SK-N-SH (cell line): Measurements from ENCODE around the gene ADCY9. TPM values are rescaled to one million over a fixed set of nuclear protein-coding genes. Genes with fewer than 3 reads are reported as not detected.

ENCODE experiments used
- CTCF ChIA-PET: fragments of 300-600, 350-600 bp; formaldehyde crosslinking; extraction: SDS; loops from one replicate; lab custom pipeline; 2021; lab: Yijun Ruan, JAX
- POLR2A ChIA-PET: fragments of 350-600 bp; sonication (Branson Sonifier 250); formaldehyde crosslinking; extraction: SDS; loops from one replicate; lab custom pipeline; 2020; ENCODE audit warnings: antibody characterized with exemption, inconsistent platforms; lab: Yijun Ruan, JAX
- DNase-seq: peaks from one replicate; pipeline ENCODE4 v3.0.0; 2012
- H2AFZ ChIP-seq: fragments of 200-600 bp; sonication (generic); 2 replicates; pipeline ENCODE4 v1.8.1; 2016; ENCODE audit warnings: antibody characterized with exemption, mild to moderate bottlenecking, low read depth
- H3F3A ChIP-seq: fragments of 200-600 bp; sonication (generic); replicated peaks from 2 replicates; pipeline ENCODE3; 2016; ENCODE audit warnings: antibody characterized with exemption, mild to moderate bottlenecking; ENCODE audit not compliant: insufficient read depth
- H3K27ac ChIP-seq, 2 experiments: fragments of 200-500 bp in 1 of 2; fragments of 200-600 bp in 1 of 2; sonication (Bioruptor generic) in 1 of 2; sonication (generic), shearing (Covaris generic) in 1 of 2; 2 replicates each; pipeline versions ENCODE4 v1.5.1 to v1.6.1; 2014 to 2016; ENCODE audit warnings: low read depth in 2 of 2, inconsistent platforms in 1 of 2, low read length in 1 of 2, mild to moderate bottlenecking in 1 of 2, mixed read lengths in 1 of 2
- H3K27me3 ChIP-seq: fragments of 200-600 bp; sonication (generic), shearing (Covaris generic); 2 replicates; pipeline ENCODE4 v1.6.1; 2016; ENCODE audit warnings: mixed run types; ENCODE audit not compliant: insufficient read depth
- H3K36me3 ChIP-seq, 2 experiments: fragments of 200-500 bp in 1 of 2; fragments of 200-600 bp in 1 of 2; sonication (Bioruptor generic) in 1 of 2; sonication (generic) in 1 of 2; replicated peaks in 1 of 2; 2 replicates each; pipeline versions ENCODE3 to v1.5.1; 2014 to 2016; ENCODE audit warnings: low read length in 1 of 2, mild to moderate bottlenecking in 1 of 2; ENCODE audit not compliant: insufficient read depth in 2 of 2, control insufficient read depth in 1 of 2
- H3K4me1 ChIP-seq, 2 experiments: fragments of 200-500 bp in 1 of 2; fragments of 200-600 bp in 1 of 2; sonication (Bioruptor generic) in 1 of 2; sonication (generic), shearing (Covaris generic) in 1 of 2; 2 replicates each; pipeline versions ENCODE4 v1.5.1 to v1.6.1; 2014 to 2016; ENCODE audit warnings: low read depth in 1 of 2, low read length in 1 of 2, mixed run types in 1 of 2; ENCODE audit not compliant: insufficient read depth in 2 of 2, control insufficient read depth in 1 of 2
- H3K4me2 ChIP-seq: fragments of 200-600 bp; sonication (generic), shearing (Covaris generic); 2 replicates; pipeline ENCODE4 v1.6.1; 2017; ENCODE audit warnings: mixed run types
- H3K4me3 ChIP-seq, 2 experiments: fragments of 200-500 bp in 1 of 2; fragments of 200-600 bp in 1 of 2; sonication (Bioruptor generic) in 1 of 2; sonication (generic), shearing (Covaris generic) in 1 of 2; 2 replicates each; pipeline versions ENCODE4 v1.5.1 to v1.8.1; 2014 to 2016; ENCODE audit warnings: low read depth in 2 of 2, inconsistent platforms in 1 of 2, low read length in 1 of 2, mild to moderate bottlenecking in 1 of 2, mixed read lengths in 1 of 2, moderate library complexity in 1 of 2
- H3K79me2 ChIP-seq: fragments of 200-600 bp; sonication (generic); 2 replicates; pipeline ENCODE4 v1.8.1; 2017; ENCODE audit warnings: mild to moderate bottlenecking; ENCODE audit not compliant: insufficient read depth
- H3K9ac ChIP-seq: fragments of 200-600 bp; sonication (generic); 2 replicates; pipeline ENCODE4 v1.6.1; 2017; ENCODE audit warnings: mixed run types
- H3K9me2 ChIP-seq: fragments of 200-600 bp; sonication (generic); 2 replicates; pipeline ENCODE4 v1.6.1; 2017; ENCODE audit warnings: mixed run types
- H3K9me3 ChIP-seq: fragments of 200-600 bp; sonication (generic); 2 replicates; pipeline ENCODE4 v1.6.1; 2017; ENCODE audit warnings: mixed run types, mild to moderate bottlenecking, moderate library complexity
- H4K20me1 ChIP-seq: fragments of 200-600 bp; sonication (generic); 2 replicates; pipeline ENCODE4 v1.6.1; 2017; ENCODE audit warnings: mild to moderate bottlenecking, mixed run types; ENCODE audit not compliant: insufficient read depth
- EZH2phosphoT487 ChIP-seq: fragments of 200-600 bp; sonication (generic); IDR thresholded peaks from 2 replicates; pipeline ENCODE4 v1.6.1; 2017; ENCODE audit warnings: low read depth, mixed run types, mild to moderate bottlenecking, antibody characterized with exemption, moderate library complexity, borderline replicate concordance
- FOSL2 ChIP-seq: IDR thresholded peaks from 2 replicates; pipeline ENCODE4 v1.4.0; 2012; ENCODE audit warnings: low read depth, mild to moderate bottlenecking, moderate library complexity, borderline replicate concordance
- FOXJ3 ChIP-seq: sonication (generic); formaldehyde crosslinking; IDR thresholded peaks from 2 replicates; pipeline ENCODE4 v1.5.1; 2020; ENCODE audit warnings: mild to moderate bottlenecking, missing genetic modification reagents
- FOXM1 ChIP-seq: IDR thresholded peaks from 2 replicates; pipeline ENCODE4 v1.4.0; 2012; ENCODE audit warnings: low read depth, mild to moderate bottlenecking
- GATA2 ChIP-seq: sonication (generic); formaldehyde crosslinking; IDR thresholded peaks from 2 replicates; pipeline ENCODE4 v1.5.0; 2020; ENCODE audit warnings: mild to moderate bottlenecking, missing genetic modification reagents
- MXI1 ChIP-seq: IDR thresholded peaks from 2 replicates; pipeline ENCODE4 v1.6.1; 2012; ENCODE audit warnings: mild to moderate bottlenecking, low read depth, low read length, improper control_type of control experiment
- NFIC ChIP-seq: IDR thresholded peaks from 2 replicates; pipeline ENCODE4 v1.4.0; 2012; ENCODE audit warnings: borderline replicate concordance
- NRF1 ChIP-seq: IDR thresholded peaks from 2 replicates; pipeline ENCODE4 v1.6.1; 2012; ENCODE audit warnings: low read depth, mild to moderate bottlenecking, low read length
- RCOR1 ChIP-seq: fragments of 150-350 bp; IDR thresholded peaks from 2 replicates; pipeline ENCODE4 v1.6.1; 2017; ENCODE audit warnings: antibody characterized with exemption, low read length
- RFX5 ChIP-seq: IDR thresholded peaks from 2 replicates; pipeline ENCODE4 v1.6.1; 2012; ENCODE audit warnings: mild to moderate bottlenecking, improper control_type of control experiment, low read length
- RXRA ChIP-seq: IDR thresholded peaks from 2 replicates; pipeline ENCODE4 v1.4.0; 2012; ENCODE audit warnings: low read depth, mild to moderate bottlenecking, borderline replicate concordance
- TAF1 ChIP-seq: IDR thresholded peaks from 2 replicates; pipeline ENCODE4 v1.6.1; 2012; ENCODE audit warnings: low read depth, mild to moderate bottlenecking, low read length, moderate library complexity, borderline replicate concordance
- TCF12 ChIP-seq: IDR thresholded peaks from 2 replicates; pipeline ENCODE4 v1.4.0; 2012
- TEAD4 ChIP-seq: IDR thresholded peaks from 2 replicates; pipeline ENCODE4 v1.4.0; 2012; ENCODE audit warnings: mild to moderate bottlenecking, borderline replicate concordance; ENCODE audit not compliant: insufficient read depth
- YY1 ChIP-seq: IDR thresholded peaks from 2 replicates; pipeline ENCODE4 v1.4.0; 2012; ENCODE audit warnings: low read depth, mild to moderate bottlenecking
- WGBS: methylation state at CpG from one replicate; pipeline ENCODE4 v1.1.6; 2017; ENCODE audit warnings: low lambda C conversion rate; 5-methylcytosine and 5-hydroxymethylcytosine counted together
- polyA plus RNA-seq, 3 experiments: library from polyadenylated mRNA; depleted of rRNA; stranded (reverse); fragments of >200 nt; gene quantifications; 2 replicates each; pipeline ENCODE4 v1.2.3, GENCODE V29; 2012
- TF ChIP-seq, protein P1 (sequence below): IDR thresholded peaks from 2 replicates; pipeline ENCODE4; 2012
- TF ChIP-seq, protein P2 (sequence below): IDR thresholded peaks from 2 replicates; pipeline ENCODE4 v1.4.0; 2012; ENCODE audit warnings: low read depth, borderline replicate concordance
- TF ChIP-seq, protein P3 (sequence below): IDR thresholded peaks from 2 replicates; pipeline ENCODE4 v1.4.0; 2012; ENCODE audit warnings: low read depth, borderline replicate concordance
- TF ChIP-seq, protein P4 (sequence below): fragments of 150-350 bp; IDR thresholded peaks from 2 replicates; pipeline ENCODE4 v1.6.1; 2017; ENCODE audit warnings: antibody characterized with exemption, low read length, low read depth, borderline replicate concordance
- TF ChIP-seq, protein P5 (sequence below): fragments of 200-600 bp; sonication (generic); IDR thresholded peaks from 2 replicates; pipeline ENCODE4 v1.6.1; 2017; ENCODE audit warnings: antibody characterized with exemption, mild to moderate bottlenecking, moderate library complexity

The ADCY9 gene
- polyA plus RNA-seq, 1 of the 3 experiments (the other 2 are of a cell fraction), result 5.2 TPM

DNA sequence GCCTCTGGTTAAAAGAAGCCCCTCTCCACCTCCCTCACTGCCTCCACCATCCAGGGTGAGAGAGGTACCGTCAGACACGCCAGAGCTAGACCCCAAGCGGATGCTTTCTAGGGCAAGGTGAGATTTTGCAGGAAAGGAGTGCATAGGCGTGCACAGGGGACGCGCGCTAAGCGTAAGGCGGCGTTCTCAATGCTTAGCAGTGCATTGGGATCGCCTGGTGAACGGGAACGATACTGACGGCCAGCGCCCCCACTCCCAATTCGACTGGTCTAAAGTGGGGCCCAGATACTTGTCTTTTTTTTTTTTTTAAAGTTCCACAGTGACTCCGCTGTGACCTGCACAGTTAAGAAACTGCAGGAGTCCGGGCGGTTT, 177.8 kb downstream of the ADCY9 start:
- no peaks in the 10 kb centered on the region for H3K9me3 ChIP-seq
- peak overlapping the region in 1 of 2 experiments; percentile 45; a peak in 2 of 4 replicates for H3K4me3 ChIP-seq
- ChIA-PET POLR2A (no interaction called here), CTCF (interaction anchor here (0.6 to 4.9 kb wide), 37 partner anchors 8 to 654 kb away, joined by 3 to 34 read pairs (median 5); partner anchors contain the start of gene CREBBP)
- no peak for DNase-seq
- no peaks in the 10 kb centered on the region for H3K36me3 ChIP-seq
- WGBS, result 82% methylated on average over 19 of the region's 19 CpGs
- no peak overlapping the region for H3K27ac ChIP-seq
- H3K79me2 ChIP-seq, result no peaks in the 10 kb centered on the region
- peaks cover 0 to 2% of the 10 kb centered on the region in 2 experiments; a peak in 1 of 4 replicates for H3K4me1 ChIP-seq
- H3K9ac ChIP-seq, result peak overlapping the region; percentile 40; the same call in 1 of the 2 replicates
- H3F3A ChIP-seq, result no peaks in the 10 kb centered on the region
- no peaks in the 10 kb centered on the region for H3K9me2 ChIP-seq
- H3K27me3 ChIP-seq, result no peaks in the 10 kb centered on the region
- TF ChIP-seq FOXM1 (no peak), EZH2phosphoT487 (no peak), YY1 (no peak), NRF1 (no peak), TAF1 (no peak), GATA2 (CRISPR knock-in tag) (no peak), FOSL2 (no peak), RFX5 (no peak), TCF12 (no peak), MXI1 (no peak), RXRA (no peak), RCOR1 (no peak), FOXJ3 (CRISPR knock-in tag) (no peak), TEAD4 (no peak), NFIC (no peak)
- TF ChIP-seq, protein P1, sequence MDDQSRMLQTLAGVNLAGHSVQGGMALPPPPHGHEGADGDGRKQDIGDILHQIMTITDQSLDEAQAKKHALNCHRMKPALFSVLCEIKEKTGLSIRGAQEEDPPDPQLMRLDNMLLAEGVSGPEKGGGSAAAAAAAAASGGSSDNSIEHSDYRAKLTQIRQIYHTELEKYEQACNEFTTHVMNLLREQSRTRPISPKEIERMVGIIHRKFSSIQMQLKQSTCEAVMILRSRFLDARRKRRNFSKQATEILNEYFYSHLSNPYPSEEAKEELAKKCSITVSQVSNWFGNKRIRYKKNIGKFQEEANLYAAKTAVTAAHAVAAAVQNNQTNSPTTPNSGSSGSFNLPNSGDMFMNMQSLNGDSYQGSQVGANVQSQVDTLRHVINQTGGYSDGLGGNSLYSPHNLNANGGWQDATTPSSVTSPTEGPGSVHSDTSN, result no peak
- TF ChIP-seq, protein P2, sequence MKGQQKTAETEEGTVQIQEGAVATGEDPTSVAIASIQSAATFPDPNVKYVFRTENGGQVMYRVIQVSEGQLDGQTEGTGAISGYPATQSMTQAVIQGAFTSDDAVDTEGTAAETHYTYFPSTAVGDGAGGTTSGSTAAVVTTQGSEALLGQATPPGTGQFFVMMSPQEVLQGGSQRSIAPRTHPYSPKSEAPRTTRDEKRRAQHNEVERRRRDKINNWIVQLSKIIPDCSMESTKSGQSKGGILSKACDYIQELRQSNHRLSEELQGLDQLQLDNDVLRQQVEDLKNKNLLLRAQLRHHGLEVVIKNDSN, result no peak
- TF ChIP-seq, protein P3, sequence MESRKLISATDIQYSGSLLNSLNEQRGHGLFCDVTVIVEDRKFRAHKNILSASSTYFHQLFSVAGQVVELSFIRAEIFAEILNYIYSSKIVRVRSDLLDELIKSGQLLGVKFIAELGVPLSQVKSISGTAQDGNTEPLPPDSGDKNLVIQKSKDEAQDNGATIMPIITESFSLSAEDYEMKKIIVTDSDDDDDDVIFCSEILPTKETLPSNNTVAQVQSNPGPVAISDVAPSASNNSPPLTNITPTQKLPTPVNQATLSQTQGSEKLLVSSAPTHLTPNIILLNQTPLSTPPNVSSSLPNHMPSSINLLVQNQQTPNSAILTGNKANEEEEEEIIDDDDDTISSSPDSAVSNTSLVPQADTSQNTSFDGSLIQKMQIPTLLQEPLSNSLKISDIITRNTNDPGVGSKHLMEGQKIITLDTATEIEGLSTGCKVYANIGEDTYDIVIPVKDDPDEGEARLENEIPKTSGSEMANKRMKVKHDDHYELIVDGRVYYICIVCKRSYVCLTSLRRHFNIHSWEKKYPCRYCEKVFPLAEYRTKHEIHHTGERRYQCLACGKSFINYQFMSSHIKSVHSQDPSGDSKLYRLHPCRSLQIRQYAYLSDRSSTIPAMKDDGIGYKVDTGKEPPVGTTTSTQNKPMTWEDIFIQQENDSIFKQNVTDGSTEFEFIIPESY, result no peak
- TF ChIP-seq, protein P4, sequence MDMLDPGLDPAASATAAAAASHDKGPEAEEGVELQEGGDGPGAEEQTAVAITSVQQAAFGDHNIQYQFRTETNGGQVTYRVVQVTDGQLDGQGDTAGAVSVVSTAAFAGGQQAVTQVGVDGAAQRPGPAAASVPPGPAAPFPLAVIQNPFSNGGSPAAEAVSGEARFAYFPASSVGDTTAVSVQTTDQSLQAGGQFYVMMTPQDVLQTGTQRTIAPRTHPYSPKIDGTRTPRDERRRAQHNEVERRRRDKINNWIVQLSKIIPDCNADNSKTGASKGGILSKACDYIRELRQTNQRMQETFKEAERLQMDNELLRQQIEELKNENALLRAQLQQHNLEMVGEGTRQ, result no peak
- TF ChIP-seq, protein P5, sequence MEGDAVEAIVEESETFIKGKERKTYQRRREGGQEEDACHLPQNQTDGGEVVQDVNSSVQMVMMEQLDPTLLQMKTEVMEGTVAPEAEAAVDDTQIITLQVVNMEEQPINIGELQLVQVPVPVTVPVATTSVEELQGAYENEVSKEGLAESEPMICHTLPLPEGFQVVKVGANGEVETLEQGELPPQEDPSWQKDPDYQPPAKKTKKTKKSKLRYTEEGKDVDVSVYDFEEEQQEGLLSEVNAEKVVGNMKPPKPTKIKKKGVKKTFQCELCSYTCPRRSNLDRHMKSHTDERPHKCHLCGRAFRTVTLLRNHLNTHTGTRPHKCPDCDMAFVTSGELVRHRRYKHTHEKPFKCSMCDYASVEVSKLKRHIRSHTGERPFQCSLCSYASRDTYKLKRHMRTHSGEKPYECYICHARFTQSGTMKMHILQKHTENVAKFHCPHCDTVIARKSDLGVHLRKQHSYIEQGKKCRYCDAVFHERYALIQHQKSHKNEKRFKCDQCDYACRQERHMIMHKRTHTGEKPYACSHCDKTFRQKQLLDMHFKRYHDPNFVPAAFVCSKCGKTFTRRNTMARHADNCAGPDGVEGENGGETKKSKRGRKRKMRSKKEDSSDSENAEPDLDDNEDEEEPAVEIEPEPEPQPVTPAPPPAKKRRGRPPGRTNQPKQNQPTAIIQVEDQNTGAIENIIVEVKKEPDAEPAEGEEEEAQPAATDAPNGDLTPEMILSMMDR, result no peak
- peak overlapping the region; percentile 92; the same call in 1 of the 2 replicates for H2AFZ ChIP-seq
- H4K20me1 ChIP-seq, result no peaks in the 10 kb centered on the region
- peak overlapping the region; percentile 95 for H3K4me2 ChIP-seq
